ENCODE data around the gene KCNRG. TPM values are rescaled to one million over a fixed set of nuclear protein-coding genes. Genes with fewer than 3 reads are reported as not detected.

The KCNRG gene
- 1 to 10 TPM in 1 of 4 donors, under 1 TPM in 3; 0.56 to 1.0 (median 0.89) TPM for total RNA-seq

DNA sequence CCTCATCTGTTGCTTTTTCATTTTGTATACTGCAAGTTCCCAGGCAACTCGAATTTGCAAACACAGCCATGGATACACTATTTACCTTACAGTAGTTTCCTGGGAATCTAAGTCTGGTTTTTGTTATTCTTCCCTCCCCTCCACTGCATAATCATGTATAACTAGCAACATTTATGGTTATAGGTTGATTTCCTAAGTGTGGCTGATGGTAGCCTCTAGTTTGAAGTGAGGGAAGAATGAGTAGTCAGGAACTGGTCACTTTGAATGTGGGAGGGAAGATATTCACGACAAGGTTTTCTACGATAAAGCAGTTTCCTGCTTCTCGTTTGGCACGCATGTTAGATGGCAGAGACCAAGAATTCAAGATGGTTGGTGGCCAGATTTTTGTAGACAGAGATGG is at the start of gene KCNRG:
Gene KCNRG (plus strand): TSS at position 187 of the 400 bp plus-strand sequence. CDS start 50 bp downstream, at position 237.
- no peak for ATAC-seq (ENCODE audit: low FRiP score)
- DNase-seq (ENCODE audit: low spot score) = no peak
- TF ChIP-seq, protein P1, sequence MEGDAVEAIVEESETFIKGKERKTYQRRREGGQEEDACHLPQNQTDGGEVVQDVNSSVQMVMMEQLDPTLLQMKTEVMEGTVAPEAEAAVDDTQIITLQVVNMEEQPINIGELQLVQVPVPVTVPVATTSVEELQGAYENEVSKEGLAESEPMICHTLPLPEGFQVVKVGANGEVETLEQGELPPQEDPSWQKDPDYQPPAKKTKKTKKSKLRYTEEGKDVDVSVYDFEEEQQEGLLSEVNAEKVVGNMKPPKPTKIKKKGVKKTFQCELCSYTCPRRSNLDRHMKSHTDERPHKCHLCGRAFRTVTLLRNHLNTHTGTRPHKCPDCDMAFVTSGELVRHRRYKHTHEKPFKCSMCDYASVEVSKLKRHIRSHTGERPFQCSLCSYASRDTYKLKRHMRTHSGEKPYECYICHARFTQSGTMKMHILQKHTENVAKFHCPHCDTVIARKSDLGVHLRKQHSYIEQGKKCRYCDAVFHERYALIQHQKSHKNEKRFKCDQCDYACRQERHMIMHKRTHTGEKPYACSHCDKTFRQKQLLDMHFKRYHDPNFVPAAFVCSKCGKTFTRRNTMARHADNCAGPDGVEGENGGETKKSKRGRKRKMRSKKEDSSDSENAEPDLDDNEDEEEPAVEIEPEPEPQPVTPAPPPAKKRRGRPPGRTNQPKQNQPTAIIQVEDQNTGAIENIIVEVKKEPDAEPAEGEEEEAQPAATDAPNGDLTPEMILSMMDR (IDR thresholded peaks at IDR 0.05) = no peak

GRCh38 chr13:49967456-49967855 is 47.8 kb upstream of the KCNRG start:
- TF ChIP-seq, protein P1 (IDR thresholded peaks at IDR 0.05) = no peak
- DNase-seq (ENCODE audit: low spot score) (no peak), ATAC-seq (ENCODE audit: low FRiP score) (no peak)

DNA sequence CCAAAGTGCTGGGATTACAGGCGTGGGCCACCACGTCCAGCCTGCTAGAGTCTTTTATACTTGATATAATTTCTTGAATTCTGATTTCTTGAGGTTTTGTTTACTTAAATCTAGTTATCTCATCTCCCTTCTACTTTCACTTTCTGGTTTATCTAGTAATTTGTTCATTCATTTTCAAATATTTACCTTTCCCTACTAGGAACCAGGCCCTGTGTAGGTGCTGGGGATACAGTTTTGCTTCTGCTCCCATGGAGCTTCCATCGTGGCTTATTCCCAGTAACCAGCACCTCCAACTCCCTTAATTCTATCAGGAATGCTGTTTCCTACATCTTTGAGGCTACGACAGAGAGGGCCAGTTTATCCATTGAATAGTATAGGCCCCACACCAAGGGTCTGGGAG is 42.5 kb upstream of the KCNRG start:
- TF ChIP-seq, protein P1 (IDR thresholded peaks at IDR 0.05) = no peak
- no peak for ATAC-seq (ENCODE audit: low FRiP score)
- DNase-seq (ENCODE audit: low spot score) = no peak

DNA sequence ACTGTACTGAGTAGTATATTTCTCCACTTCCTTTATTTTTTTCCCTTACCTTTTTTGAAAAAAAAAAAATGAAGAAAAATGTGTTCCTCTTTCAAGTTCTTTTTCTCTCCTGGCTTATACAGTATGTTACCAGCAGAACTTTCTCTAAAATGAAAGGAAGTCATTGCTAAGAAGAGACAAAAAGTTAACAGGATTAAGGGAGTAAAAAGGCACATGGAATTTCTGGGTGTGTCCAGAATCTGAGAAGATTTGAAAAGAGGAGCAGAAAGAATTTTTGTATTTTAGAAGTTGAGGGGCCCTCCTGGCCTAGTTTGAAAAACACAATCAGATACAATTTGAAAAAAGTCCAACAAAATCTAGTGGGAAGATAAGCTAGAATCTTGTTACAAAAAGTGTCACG is 39.4 kb upstream of the KCNRG start:
- ATAC-seq (ENCODE audit: low FRiP score) (no peak), DNase-seq (ENCODE audit: low spot score) (no peak)
- TF ChIP-seq, protein P1 (IDR thresholded peaks at IDR 0.05) = no peak

GRCh38 chr13:49976314-49977258 is 38.7 kb upstream of the KCNRG start:
- TF ChIP-seq, protein P1 (IDR thresholded peaks at IDR 0.05) = peak in 2 of 3 donors; percentile 15 to 64
- DNase-seq (ENCODE audit: low spot score) (peak; percentile 68), ATAC-seq (ENCODE audit: low FRiP score) (no peak)

- DNase-seq (ENCODE audit: low spot score) = no peak
- TF ChIP-seq, protein P1 (IDR thresholded peaks at IDR 0.05) = no peak
- no peak for ATAC-seq (ENCODE audit: low FRiP score)
These were observed 37.3 kb upstream of the KCNRG start for GRCh38 chr13:49977992-49978391.

DNA sequence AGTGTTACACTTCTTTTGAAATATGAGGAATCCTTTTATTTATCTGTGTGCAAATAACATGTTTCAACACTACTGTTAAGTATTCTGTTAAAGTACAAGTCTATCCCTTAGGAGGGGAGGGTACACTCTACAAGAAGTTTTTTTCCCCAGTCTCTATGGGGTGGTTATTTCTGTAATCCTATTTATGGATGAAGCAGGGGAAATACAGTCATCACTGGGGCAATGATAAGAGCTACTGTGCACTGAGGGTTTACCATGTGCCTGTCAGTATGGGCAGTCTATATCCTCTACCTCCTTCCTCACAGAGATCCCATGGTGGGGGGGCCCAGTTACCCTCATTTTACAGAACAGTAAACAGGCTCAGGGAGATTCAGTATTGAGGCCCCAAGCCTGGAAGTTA is 35.0 kb upstream of the KCNRG start:
- TF ChIP-seq, protein P1 (IDR thresholded peaks at IDR 0.05) = no peak
- ATAC-seq (ENCODE audit: low FRiP score) (no peak), DNase-seq (ENCODE audit: low spot score) (no peak)
